ENCODE data around the gene FAM131B.

The FAM131B gene

DNA sequence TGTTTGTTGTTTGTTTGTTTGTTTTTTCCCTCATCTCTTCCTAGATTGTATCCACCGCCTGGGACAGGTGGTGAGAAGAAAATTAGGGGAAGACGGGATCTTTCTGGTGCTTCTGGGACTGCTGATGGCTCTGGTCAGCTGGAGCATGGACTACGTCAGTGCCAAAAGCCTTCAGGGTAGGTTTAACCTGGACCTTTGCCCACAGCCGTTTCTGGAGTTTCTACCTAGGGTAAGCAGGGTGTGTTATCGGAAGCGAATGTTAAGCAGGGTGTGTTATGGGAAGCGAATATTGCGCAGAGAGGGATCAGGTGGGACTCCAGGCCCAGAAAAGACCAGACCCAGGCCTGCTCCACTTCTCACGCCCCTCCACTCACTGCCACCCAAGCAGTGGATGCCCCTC lies 41.9 kb downstream of the FAM131B start:
- no peak for DNase-seq

- no peak for DNase-seq
These were observed 43.9 kb downstream of the FAM131B start for GRCh38 chr7:143318661-143319060.

DNA sequence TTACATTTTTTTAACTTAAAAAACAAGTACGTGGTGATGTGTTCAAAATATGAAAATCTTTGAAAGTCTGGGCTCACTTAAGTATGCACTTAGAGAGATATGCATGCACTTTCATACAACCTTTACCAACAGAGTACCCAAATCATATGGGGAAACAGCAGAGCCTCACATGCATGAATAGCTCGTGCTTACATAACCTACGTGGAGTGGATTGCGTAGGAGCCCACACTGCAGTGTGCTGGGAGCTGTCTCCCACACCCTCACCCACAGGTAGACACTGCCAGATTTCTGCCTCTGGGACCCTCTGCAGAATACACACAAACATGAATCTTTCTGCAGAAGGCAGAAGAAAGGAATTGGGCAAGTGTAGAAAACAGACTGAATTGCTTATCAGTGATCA lies 46.0 kb downstream of the FAM131B start:
- no peak for DNase-seq

- DNase-seq = no peak
These were observed 46.7 kb downstream of the FAM131B start, which contains the start of gene CLCN1 for GRCh38 chr7:143315776-143316175. CLCN1 (plus strand) TSS chr7:143316111; CDS start chr7:143316213, 102 bp downstream.

DNA sequence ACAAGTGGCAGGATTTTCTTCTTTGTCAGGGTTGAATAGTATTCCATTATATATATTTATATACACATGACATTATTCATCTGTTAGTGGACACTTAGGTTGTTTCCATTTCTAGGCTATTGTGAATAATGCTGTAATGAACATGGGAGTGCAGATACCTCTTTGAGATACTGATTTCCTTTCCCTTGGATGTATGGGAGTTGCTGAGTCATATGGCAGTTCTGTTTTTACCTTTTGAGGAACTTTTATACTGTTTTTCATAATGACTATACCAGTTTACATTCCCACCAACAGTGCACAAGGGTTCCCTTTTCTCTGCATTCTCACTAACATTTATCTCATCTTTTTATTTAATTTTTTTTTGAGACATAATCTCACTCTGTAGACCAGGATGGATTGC lies 48.4 kb downstream of the FAM131B start:
- no peak for DNase-seq

GRCh38 chr7:143308632-143309031 lies 53.9 kb downstream of the FAM131B start:
- DNase-seq = no peak

DNA sequence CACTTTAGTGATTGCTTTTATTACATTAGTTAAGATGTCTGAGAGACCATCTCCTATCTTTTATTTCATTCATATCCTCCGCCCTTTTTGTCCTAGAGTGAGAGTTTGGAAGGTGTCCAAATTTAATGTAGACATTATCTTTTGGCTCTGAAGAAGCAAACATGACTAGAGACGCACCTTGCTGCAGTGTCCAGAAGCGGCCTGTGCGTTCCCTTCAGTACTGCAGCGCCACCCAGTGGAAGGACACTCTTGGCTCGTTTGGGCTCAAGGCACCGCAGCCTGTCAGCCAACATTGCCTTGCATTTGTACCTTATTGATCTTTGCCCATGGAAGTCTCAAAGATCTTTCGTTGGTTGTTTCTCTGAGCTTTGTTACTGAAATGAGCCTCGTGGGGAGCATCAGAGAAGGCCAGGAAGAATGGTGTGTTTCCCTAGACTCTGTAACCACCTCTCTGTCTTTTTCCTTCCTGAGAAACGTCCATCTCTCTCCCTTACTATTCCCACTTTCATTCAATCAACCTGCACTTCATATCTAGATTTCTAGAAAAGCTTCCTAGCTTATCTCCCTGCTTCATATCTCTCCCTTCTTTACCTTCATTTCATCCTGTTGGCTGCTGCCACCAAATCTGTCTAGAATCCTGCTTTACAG lies 57.0 kb downstream of the FAM131B start:
- peak; percentile 72 for DNase-seq

GRCh38 chr7:143304938-143305337 lies 57.6 kb downstream of the FAM131B start:
- no peak for DNase-seq

DNA sequence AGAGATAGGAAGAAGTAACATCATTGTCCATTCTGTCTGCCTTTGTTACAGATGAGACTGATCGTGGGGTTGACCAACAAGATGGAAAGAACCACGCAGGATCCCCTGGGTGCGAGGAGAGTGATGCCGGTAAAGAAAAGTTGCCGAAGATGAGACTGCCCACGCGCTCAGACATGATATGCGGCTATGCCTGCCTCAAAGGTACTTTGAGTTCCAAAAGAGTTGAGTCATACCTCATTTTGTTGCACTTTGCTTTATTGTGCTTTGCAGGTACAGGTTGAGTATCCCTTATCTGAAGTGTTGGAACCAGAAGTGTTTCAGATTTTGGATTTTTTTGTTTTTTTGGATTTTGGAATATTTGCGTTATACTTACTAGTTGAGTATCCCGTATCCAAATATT lies 58.8 kb downstream of the FAM131B start:
- no peak for DNase-seq

Measured in stimulated activated CD4-positive, alpha-beta T cell treated with anti-CD3 and anti-CD28 coated beads, Interleukin-1b, Interleukin-23, amount 100 ng/mL, for 48 hours (primary cell).